WTC11 (cell line): ENCODE measurements around the gene NOS3. TPM values are rescaled to one million over a fixed set of nuclear protein-coding genes. Genes with fewer than 3 reads are reported as not detected.
A peak's percentile ranks its signal among the peaks of the same experiment; 100 is the strongest.

ENCODE experiments used
- CREB1 ChIP-seq: sonication (generic); formaldehyde crosslinking; IDR thresholded peaks from 2 replicates; pipeline ENCODE4 v1.8.0; 2023; ENCODE audit warnings: mild to moderate bottlenecking, missing genetic modification reagents
- EMX1 ChIP-seq: fragments of 250-450 bp; sonication (Bioruptor Pico); IDR thresholded peaks from 2 replicates; pipeline ENCODE4 v1.8.0; 2021; ENCODE audit warnings: mild to moderate bottlenecking
- FOXK1 ChIP-seq: sonication (generic); formaldehyde crosslinking; IDR thresholded peaks from 2 replicates; pipeline ENCODE4 v1.8.0; 2022; ENCODE audit warnings: mild to moderate bottlenecking, moderate library complexity, missing genetic modification reagents
- GRHL2 ChIP-seq: fragments of 250-450 bp; sonication (Bioruptor Pico); IDR thresholded peaks from 2 replicates; pipeline ENCODE4 v1.8.0; 2022; ENCODE audit warnings: mild to moderate bottlenecking, moderate library complexity; ENCODE audit not compliant: insufficient replicate concordance, severe bottlenecking
- GTF2I ChIP-seq: fragments of 250-450 bp; sonication (Bioruptor Pico); conservative IDR thresholded peaks from 2 replicates; pipeline ENCODE4 v1.4.0; 2021; ENCODE audit warnings: mild to moderate bottlenecking
- MYBL2 ChIP-seq: sonication (generic); formaldehyde crosslinking; IDR thresholded peaks from 2 replicates; pipeline ENCODE4 v1.8.1; 2023; ENCODE audit warnings: mild to moderate bottlenecking, moderate library complexity, missing genetic modification reagents
- NFATC4 ChIP-seq: fragments of 250-450 bp; sonication (Bioruptor Pico); IDR thresholded peaks from 2 replicates; pipeline ENCODE4 v1.9.0; 2021; ENCODE audit warnings: mild to moderate bottlenecking
- NFE2L1 ChIP-seq: sonication (generic); formaldehyde crosslinking; IDR thresholded peaks from 2 replicates; pipeline ENCODE4 v1.8.1; 2023; ENCODE audit warnings: missing genetic modification reagents
- NFYB ChIP-seq: sonication (generic); formaldehyde crosslinking; conservative IDR thresholded peaks from 2 replicates; pipeline ENCODE4 v1.8.0; 2022; ENCODE audit warnings: low read depth, missing genetic modification reagents
- NR3C1 ChIP-seq: sonication (generic); formaldehyde crosslinking; conservative IDR thresholded peaks from 2 replicates; pipeline ENCODE4 v1.8.1; 2023; ENCODE audit warnings: low read depth, mild to moderate bottlenecking, missing genetic modification reagents
- PRRX2 ChIP-seq: fragments of 250-450 bp; sonication (Bioruptor Pico); IDR thresholded peaks from 2 replicates; pipeline ENCODE4 v1.8.0; 2021; ENCODE audit warnings: mild to moderate bottlenecking
- SOX15 ChIP-seq: fragments of 250-450 bp; sonication (Bioruptor Pico); IDR thresholded peaks from 2 replicates; pipeline ENCODE4 v1.9.0; 2021; ENCODE audit warnings: mild to moderate bottlenecking
- ZBTB21 ChIP-seq: sonication (generic); formaldehyde crosslinking; IDR thresholded peaks from 2 replicates; pipeline ENCODE4 v1.8.1; 2023; ENCODE audit warnings: mild to moderate bottlenecking, missing genetic modification reagents, borderline replicate concordance
- ZNF219 ChIP-seq: sonication (generic); formaldehyde crosslinking; IDR thresholded peaks from 2 replicates; pipeline ENCODE4 v1.8.0; 2023; ENCODE audit warnings: missing genetic modification reagents, mild to moderate bottlenecking, borderline replicate concordance
- ZNF263 ChIP-seq: sonication (generic); formaldehyde crosslinking; IDR thresholded peaks from 2 replicates; pipeline ENCODE4 v1.8.1; 2022; ENCODE audit warnings: low read depth, mild to moderate bottlenecking, moderate library complexity, missing genetic modification reagents
- total RNA-seq: library from RNA; stranded (reverse); gene quantifications from 3 replicates; pipeline ENCODE4 v1.2.3, GENCODE V29; 2021
- TF ChIP-seq, protein P1 (sequence below): fragments of 250-450 bp; sonication (Bioruptor Pico); IDR thresholded peaks from 2 replicates; pipeline ENCODE4 v1.8.0; 2021; ENCODE audit warnings: mild to moderate bottlenecking
- TF ChIP-seq, protein P2 (sequence below): fragments of 200-600 bp; IDR thresholded peaks from 2 replicates; pipeline ENCODE4 v1.8.0; 2022; ENCODE audit warnings: antibody characterized with exemption
- TF ChIP-seq, protein P3 (sequence below): sonication (generic); formaldehyde crosslinking; IDR thresholded peaks from 2 replicates; pipeline ENCODE4 v1.8.0; 2023; ENCODE audit warnings: mild to moderate bottlenecking, missing genetic modification reagents
- TF ChIP-seq, protein P4 (sequence below): sonication (generic); formaldehyde crosslinking; IDR thresholded peaks from 2 replicates; pipeline ENCODE4 v1.8.0; 2023; ENCODE audit warnings: missing genetic modification reagents, mild to moderate bottlenecking, borderline replicate concordance
- TF ChIP-seq, protein P5 (sequence below): sonication (generic); formaldehyde crosslinking; IDR thresholded peaks from 2 replicates; pipeline ENCODE4 v1.8.1; 2023; ENCODE audit warnings: mild to moderate bottlenecking, missing genetic modification reagents, moderate library complexity
- TF ChIP-seq, protein P6 (sequence below): sonication (generic); formaldehyde crosslinking; IDR thresholded peaks from 2 replicates; pipeline ENCODE4 v1.8.1; 2022; ENCODE audit warnings: low read depth, mild to moderate bottlenecking, moderate library complexity, missing genetic modification reagents, borderline replicate concordance
- TF ChIP-seq, protein P7 (sequence below): fragments of 250-450 bp; sonication (Bioruptor Pico); IDR thresholded peaks from 2 replicates; pipeline ENCODE4 v1.9.0; 2021; ENCODE audit warnings: mild to moderate bottlenecking
- TF ChIP-seq, protein P8 (sequence below): sonication (generic); formaldehyde crosslinking; IDR thresholded peaks from 2 replicates; pipeline ENCODE4 v1.8.1; 2022; ENCODE audit warnings: low read depth, missing genetic modification reagents, borderline replicate concordance

NOS3 gene
- total RNA-seq, 1 experiment from 2014 or later, result 6.6 TPM

DNA sequence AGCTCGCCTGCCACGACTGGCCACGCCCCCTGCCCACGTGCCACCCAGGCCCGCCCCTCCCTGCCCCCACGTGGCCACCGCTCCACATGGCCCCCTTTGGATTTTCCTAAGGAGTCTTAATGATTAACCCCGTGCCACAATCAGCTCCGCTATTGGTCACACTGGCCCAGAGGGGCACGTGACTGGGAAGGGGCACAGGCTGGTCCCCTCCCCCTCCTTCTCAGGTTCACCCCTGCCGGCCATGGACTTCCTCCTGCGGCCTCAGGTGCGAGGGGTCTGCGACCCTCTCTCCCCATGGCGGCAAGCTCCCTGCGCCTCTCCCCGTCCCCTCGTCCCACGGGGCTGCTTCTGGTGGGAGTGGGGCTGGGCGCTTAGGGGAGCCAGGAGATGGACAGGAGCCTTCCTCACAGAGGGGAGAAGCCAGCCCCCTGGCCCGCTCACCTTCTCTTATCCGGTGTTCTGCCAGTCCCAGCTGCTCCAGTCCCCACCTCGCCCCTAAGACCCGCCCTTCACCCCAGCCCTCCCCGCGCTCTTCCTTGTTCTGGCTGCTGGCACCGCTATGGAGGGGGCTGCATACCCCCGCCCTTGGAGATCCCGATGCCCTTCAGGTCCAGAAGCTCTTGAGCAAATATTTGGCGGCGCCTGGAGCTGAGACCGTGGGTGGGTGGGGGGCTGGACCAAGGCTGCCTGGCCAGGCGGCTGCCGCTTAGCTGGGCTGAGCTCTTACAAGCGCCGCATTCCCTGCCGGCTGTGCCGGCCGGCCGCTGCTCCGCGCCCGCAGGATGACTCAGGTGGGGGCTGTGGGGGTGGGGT is 71.8 kb downstream of the NOS3 start (continued):
- TF ChIP-seq, protein P1, sequence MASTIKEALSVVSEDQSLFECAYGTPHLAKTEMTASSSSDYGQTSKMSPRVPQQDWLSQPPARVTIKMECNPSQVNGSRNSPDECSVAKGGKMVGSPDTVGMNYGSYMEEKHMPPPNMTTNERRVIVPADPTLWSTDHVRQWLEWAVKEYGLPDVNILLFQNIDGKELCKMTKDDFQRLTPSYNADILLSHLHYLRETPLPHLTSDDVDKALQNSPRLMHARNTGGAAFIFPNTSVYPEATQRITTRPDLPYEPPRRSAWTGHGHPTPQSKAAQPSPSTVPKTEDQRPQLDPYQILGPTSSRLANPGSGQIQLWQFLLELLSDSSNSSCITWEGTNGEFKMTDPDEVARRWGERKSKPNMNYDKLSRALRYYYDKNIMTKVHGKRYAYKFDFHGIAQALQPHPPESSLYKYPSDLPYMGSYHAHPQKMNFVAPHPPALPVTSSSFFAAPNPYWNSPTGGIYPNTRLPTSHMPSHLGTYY (CRISPR knock-in tag), result no peak
- no peak for TF ChIP-seq EMX1
- TF ChIP-seq PRRX2 (CRISPR knock-in tag), result no peak
- 0 out of 2 replicates have a peak, but pooled peaks have one; percentile 46 for TF ChIP-seq CREB1 (CRISPR knock-in tag)
- TF ChIP-seq FOXK1 (CRISPR knock-in tag), result peak; percentile 61; the same call in 1 of the 2 replicates
- TF ChIP-seq SOX15 (CRISPR knock-in tag), result no peak
- TF ChIP-seq GRHL2, result no peak
- TF ChIP-seq, protein P2, sequence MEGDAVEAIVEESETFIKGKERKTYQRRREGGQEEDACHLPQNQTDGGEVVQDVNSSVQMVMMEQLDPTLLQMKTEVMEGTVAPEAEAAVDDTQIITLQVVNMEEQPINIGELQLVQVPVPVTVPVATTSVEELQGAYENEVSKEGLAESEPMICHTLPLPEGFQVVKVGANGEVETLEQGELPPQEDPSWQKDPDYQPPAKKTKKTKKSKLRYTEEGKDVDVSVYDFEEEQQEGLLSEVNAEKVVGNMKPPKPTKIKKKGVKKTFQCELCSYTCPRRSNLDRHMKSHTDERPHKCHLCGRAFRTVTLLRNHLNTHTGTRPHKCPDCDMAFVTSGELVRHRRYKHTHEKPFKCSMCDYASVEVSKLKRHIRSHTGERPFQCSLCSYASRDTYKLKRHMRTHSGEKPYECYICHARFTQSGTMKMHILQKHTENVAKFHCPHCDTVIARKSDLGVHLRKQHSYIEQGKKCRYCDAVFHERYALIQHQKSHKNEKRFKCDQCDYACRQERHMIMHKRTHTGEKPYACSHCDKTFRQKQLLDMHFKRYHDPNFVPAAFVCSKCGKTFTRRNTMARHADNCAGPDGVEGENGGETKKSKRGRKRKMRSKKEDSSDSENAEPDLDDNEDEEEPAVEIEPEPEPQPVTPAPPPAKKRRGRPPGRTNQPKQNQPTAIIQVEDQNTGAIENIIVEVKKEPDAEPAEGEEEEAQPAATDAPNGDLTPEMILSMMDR, result no peak
- no peak for TF ChIP-seq NFATC4
- TF ChIP-seq GTF2I, result no peak
- TF ChIP-seq, protein P3, sequence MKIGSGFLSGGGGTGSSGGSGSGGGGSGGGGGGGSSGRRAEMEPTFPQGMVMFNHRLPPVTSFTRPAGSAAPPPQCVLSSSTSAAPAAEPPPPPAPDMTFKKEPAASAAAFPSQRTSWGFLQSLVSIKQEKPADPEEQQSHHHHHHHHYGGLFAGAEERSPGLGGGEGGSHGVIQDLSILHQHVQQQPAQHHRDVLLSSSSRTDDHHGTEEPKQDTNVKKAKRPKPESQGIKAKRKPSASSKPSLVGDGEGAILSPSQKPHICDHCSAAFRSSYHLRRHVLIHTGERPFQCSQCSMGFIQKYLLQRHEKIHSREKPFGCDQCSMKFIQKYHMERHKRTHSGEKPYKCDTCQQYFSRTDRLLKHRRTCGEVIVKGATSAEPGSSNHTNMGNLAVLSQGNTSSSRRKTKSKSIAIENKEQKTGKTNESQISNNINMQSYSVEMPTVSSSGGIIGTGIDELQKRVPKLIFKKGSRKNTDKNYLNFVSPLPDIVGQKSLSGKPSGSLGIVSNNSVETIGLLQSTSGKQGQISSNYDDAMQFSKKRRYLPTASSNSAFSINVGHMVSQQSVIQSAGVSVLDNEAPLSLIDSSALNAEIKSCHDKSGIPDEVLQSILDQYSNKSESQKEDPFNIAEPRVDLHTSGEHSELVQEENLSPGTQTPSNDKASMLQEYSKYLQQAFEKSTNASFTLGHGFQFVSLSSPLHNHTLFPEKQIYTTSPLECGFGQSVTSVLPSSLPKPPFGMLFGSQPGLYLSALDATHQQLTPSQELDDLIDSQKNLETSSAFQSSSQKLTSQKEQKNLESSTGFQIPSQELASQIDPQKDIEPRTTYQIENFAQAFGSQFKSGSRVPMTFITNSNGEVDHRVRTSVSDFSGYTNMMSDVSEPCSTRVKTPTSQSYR (CRISPR knock-in tag), result peak; percentile 89
- no peak for TF ChIP-seq ZBTB21 (CRISPR knock-in tag)
- TF ChIP-seq, protein P4, sequence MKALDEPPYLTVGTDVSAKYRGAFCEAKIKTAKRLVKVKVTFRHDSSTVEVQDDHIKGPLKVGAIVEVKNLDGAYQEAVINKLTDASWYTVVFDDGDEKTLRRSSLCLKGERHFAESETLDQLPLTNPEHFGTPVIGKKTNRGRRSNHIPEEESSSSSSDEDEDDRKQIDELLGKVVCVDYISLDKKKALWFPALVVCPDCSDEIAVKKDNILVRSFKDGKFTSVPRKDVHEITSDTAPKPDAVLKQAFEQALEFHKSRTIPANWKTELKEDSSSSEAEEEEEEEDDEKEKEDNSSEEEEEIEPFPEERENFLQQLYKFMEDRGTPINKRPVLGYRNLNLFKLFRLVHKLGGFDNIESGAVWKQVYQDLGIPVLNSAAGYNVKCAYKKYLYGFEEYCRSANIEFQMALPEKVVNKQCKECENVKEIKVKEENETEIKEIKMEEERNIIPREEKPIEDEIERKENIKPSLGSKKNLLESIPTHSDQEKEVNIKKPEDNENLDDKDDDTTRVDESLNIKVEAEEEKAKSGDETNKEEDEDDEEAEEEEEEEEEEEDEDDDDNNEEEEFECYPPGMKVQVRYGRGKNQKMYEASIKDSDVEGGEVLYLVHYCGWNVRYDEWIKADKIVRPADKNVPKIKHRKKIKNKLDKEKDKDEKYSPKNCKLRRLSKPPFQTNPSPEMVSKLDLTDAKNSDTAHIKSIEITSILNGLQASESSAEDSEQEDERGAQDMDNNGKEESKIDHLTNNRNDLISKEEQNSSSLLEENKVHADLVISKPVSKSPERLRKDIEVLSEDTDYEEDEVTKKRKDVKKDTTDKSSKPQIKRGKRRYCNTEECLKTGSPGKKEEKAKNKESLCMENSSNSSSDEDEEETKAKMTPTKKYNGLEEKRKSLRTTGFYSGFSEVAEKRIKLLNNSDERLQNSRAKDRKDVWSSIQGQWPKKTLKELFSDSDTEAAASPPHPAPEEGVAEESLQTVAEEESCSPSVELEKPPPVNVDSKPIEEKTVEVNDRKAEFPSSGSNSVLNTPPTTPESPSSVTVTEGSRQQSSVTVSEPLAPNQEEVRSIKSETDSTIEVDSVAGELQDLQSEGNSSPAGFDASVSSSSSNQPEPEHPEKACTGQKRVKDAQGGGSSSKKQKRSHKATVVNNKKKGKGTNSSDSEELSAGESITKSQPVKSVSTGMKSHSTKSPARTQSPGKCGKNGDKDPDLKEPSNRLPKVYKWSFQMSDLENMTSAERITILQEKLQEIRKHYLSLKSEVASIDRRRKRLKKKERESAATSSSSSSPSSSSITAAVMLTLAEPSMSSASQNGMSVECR (CRISPR knock-in tag), result no peak; the same call in 1 of the 2 replicates
- TF ChIP-seq NFE2L1 (CRISPR knock-in tag), result 0 out of 2 replicates have a peak, but pooled peaks have one; percentile 44
- TF ChIP-seq, protein P5, sequence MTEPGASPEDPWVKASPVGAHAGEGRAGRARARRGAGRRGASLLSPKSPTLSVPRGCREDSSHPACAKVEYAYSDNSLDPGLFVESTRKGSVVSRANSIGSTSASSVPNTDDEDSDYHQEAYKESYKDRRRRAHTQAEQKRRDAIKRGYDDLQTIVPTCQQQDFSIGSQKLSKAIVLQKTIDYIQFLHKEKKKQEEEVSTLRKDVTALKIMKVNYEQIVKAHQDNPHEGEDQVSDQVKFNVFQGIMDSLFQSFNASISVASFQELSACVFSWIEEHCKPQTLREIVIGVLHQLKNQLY, result no peak
- TF ChIP-seq, protein P6, sequence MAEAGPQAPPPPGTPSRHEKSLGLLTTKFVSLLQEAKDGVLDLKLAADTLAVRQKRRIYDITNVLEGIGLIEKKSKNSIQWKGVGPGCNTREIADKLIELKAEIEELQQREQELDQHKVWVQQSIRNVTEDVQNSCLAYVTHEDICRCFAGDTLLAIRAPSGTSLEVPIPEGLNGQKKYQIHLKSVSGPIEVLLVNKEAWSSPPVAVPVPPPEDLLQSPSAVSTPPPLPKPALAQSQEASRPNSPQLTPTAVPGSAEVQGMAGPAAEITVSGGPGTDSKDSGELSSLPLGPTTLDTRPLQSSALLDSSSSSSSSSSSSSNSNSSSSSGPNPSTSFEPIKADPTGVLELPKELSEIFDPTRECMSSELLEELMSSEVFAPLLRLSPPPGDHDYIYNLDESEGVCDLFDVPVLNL (CRISPR knock-in tag), result no peak
- TF ChIP-seq, protein P7, sequence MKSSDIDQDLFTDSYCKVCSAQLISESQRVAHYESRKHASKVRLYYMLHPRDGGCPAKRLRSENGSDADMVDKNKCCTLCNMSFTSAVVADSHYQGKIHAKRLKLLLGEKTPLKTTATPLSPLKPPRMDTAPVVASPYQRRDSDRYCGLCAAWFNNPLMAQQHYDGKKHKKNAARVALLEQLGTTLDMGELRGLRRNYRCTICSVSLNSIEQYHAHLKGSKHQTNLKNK (CRISPR knock-in tag), result no peak
- no peak for TF ChIP-seq ZNF219 (CRISPR knock-in tag)
- TF ChIP-seq, protein P8, sequence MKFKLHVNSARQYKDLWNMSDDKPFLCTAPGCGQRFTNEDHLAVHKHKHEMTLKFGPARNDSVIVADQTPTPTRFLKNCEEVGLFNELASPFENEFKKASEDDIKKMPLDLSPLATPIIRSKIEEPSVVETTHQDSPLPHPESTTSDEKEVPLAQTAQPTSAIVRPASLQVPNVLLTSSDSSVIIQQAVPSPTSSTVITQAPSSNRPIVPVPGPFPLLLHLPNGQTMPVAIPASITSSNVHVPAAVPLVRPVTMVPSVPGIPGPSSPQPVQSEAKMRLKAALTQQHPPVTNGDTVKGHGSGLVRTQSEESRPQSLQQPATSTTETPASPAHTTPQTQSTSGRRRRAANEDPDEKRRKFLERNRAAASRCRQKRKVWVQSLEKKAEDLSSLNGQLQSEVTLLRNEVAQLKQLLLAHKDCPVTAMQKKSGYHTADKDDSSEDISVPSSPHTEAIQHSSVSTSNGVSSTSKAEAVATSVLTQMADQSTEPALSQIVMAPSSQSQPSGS (CRISPR knock-in tag), result no peak
- no peak for TF ChIP-seq NR3C1
- TF ChIP-seq ZNF263 (CRISPR knock-in tag), result no peak
- 0 out of 2 replicates have a peak, but pooled peaks have one; percentile 35 for TF ChIP-seq NFYB (CRISPR knock-in tag)
- peak; percentile 66; the same call in 1 of the 2 replicates for TF ChIP-seq MYBL2 (CRISPR knock-in tag)
